DMS153 treated with DMSO at 0.1 percent for 48 hours (cell line): ENCODE results near the gene ST6GALNAC4.

Source experiments
- DNase-seq: peaks from one replicate; lab custom pipeline; 2025; ENCODE audit not compliant: unreplicated experiment; lab: John Stamatoyannopoulos, UW

ST6GALNAC4 gene

GRCh38 chr9:127915801-127916719, 781 bp downstream of the ST6GALNAC4 start:
- DNase-seq = no peak

- no peak for DNase-seq
These were observed 1.5 kb downstream of the ST6GALNAC4 start for GRCh38 chr9:127915325-127915752.

DNA sequence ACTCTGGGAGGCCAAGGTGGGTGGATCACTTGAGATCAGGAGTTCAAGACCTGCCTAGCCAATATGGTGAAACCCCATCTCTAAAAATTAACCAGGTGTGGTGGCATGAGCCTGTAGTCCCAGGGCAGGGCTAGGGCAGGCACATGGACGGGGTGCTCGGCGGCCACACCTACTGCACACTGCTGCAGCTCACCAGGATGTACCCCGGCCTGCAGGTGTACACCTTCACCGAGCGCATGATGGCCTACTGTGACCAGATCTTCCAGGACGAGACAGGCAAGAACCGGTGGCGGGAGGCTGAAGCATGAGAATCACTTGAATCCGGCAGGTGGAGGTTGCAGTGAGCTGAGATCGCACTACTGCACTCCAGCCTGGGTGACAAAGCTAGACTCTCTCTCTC, 3.2 kb downstream of the ST6GALNAC4 start:
- no peak for DNase-seq

DNA sequence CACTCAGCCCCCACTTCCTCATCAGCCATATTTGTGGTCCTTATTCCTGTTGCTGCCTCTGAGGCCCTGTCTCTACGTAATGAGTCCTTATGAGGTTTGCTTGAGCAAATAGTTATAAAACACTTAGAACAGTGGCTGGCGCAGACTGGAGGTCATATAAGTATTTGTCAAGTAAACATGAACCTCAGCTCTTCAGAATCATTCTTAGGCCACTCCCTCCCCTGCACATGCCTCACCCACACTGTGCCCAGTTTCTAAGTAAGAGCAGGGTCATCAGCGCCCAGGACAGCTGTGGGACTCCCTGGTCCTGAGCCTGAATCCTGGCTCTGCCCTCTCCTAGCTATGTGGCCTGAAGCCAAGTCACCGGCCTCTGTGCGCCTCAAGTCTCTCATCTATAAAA, 4.0 kb downstream of the ST6GALNAC4 start:
- no peak for DNase-seq

DNA sequence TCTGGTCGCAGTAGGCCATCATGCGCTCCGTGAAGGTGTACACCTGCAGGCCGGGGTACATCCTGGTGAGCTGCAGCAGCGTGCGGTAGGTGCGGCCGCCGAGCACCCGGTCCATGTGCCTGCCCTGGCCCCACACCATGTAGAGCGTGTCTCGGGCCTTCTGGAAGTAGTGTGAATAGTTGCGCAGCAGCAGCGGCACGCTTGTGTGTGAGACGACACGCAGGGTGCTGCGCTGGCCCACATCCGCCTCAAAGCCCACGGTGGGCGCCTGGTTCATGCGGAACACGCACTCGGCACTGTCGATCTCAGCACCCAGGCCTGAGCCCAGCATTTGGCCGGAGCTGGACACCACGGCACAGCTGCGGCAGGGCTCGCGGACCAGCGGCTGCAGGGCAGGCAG, 4.5 kb downstream of the ST6GALNAC4 start:
- no peak for DNase-seq

DNA sequence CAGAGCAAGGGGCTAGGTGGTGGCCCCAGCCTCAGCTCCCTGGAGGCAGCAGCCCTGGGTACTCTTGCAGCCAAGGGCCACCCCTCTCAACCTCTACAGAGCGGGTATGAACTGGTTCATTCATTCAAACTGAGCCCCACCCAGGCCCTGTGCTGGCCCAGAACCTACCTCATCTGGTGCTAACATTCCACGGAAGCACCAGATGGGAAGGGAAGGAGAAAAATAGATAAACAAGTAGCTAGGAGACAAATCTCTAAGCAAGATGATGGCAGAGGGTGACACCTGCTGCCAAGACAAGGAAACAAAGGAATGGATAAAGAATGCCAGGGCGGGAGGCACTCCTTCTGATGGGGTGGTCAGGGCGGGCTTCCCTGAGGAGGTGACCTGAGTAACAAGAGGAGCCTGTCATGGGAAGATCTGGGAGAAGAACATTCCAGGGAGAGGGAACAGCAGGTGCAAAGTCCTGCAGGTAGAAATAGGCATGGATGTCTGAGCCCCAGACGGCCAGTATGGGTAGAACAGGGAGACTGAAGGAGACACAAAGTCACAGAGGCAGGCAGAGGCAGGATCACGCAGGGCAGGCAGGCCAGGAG, 6.1 kb downstream of the ST6GALNAC4 start:
- DNase-seq = no peak

- DNase-seq = no peak
These were observed 7.0 kb downstream of the ST6GALNAC4 start for GRCh38 chr9:127909839-127910273.

- DNase-seq = no peak
These were observed 8.2 kb downstream of the ST6GALNAC4 start for GRCh38 chr9:127908660-127908926.

DNA sequence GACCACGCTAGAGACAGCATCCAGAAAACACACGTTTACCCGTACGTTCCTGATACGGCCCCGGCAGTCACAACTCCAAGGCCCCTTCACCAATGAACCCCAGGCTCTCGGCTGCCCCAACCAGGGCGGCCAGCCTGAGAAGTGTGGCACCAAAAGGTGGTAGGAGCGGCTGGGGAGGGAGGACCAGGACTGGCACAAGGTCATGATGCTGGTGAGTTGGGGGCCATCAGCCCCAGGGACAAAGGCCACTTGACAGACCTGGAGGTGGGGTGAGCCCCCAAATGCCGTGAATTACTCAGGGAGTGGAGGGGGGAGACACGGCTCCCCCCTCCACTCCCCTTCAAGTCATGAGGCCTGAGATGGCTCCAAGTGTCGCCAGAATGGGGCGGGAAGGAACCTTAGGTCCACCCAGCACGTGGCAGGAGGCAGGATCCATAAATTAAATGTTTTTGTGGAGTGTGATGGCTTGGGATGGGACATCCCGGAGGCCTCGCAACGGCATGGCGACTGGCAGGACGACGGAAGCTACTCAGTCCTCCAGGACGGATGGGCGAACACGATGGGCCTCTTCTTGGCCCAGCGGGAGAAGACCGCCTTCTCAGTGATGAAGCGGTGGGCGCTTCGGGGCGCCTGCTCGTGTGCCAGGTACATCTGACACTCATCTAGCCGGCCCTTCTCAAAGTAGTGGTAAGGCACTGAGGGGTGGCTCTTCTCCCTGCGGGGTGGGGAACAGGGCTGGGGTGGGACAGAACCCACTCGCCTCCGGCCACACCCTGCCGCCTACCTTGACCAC, 8.8 kb downstream of the ST6GALNAC4 start:
- no peak for DNase-seq

DNA sequence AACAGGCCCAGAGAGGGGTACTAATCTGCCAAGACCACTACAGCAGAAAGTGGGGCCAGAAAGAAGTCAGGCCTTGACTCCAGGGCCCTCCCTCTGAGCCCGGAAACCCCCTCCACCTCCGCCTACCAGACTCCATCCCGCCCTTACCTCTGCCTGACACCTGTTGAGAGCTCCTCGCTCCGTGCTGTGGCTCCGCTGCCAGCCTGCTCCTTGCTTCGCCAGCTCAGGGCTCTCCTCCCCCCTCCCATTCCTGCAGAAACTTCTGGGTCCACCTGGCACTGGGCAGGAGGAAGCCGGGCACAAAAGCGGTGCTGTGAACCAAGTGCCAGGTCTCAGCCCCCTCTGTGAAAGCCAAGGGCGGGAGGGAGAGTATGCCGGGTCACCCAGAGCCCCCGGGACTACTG, 11.1 kb downstream of the ST6GALNAC4 start:
- no peak for DNase-seq

- DNase-seq = no peak
These were observed 11.7 kb downstream of the ST6GALNAC4 start for GRCh38 chr9:127905004-127905728.

DNA sequence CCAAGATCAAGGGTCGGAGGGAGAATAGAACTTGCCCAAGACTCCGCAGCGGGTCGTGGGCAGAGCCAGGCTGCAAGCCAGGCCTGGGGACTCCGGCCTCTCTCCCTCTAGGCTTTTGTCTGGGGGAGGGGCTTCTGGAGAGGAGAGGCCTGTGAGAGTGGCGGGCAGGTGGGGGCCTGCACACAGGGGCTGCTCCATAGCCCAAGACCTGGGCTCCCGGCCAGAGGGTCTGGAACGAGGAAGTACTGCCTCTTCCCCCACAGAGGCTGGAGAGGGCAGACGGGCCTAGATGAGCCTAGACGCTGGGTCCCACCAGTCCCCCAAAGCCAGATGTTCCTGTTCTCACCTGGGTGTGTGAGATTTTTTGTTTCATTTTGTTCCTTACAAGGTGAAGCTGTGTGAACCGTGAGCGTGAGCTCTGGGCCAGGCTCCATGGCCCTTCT, 12.3 kb downstream of the ST6GALNAC4 start:
- no peak for DNase-seq

DNA sequence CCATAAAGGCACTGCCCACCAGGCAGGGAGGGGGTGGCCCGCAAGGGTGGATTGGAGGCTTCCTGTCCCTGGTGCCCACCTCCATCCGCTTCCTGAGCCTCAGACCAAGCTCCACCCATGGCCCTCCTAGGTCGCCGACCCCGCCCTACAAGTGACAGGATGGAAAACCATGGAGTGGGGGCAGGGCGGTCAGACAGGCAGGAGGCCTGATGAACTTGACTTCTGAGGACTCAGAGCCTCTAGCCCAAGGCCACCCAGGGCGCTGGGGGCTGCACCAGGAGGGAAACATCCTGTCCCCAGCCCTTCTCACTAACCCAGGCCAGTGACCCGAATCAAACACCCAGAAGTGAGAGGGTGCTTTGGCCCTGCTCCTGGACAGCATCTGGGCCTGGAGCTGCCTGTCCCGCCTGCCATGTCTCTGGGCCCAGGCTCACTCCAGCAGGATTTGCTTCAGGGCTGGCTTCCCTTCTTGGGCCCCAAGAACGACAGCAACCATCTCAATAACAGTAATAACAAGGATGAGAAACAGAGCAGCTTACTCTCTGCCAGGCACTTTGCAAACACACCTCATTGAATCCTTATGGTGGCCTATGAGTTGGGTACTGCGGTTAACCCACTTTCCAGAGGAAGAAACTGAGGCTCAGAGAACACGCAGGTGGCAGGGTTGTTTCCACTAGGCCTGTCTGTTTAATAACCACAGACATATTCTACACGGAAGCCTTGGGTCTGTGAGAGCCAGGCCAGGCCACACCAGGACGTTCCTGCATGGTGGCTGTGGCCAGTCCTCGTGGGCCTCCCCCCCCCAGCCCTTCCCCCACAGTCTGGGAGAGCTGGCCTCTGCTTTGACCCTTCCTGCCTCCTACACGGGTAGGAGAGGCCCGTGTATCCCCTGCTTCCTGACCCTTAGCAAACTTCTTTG, 13.0 kb downstream of the ST6GALNAC4 start:
- no peak for DNase-seq

- peak; percentile 20 for DNase-seq
These were observed 17.5 kb downstream of the ST6GALNAC4 start, which contains the start of gene ST6GALNAC6 for GRCh38 chr9:127899128-127899943. Gene ST6GALNAC6 (minus strand): TSS chr9:127899603. CDS start chr9:127897981, 1,622 bp downstream.

DNA sequence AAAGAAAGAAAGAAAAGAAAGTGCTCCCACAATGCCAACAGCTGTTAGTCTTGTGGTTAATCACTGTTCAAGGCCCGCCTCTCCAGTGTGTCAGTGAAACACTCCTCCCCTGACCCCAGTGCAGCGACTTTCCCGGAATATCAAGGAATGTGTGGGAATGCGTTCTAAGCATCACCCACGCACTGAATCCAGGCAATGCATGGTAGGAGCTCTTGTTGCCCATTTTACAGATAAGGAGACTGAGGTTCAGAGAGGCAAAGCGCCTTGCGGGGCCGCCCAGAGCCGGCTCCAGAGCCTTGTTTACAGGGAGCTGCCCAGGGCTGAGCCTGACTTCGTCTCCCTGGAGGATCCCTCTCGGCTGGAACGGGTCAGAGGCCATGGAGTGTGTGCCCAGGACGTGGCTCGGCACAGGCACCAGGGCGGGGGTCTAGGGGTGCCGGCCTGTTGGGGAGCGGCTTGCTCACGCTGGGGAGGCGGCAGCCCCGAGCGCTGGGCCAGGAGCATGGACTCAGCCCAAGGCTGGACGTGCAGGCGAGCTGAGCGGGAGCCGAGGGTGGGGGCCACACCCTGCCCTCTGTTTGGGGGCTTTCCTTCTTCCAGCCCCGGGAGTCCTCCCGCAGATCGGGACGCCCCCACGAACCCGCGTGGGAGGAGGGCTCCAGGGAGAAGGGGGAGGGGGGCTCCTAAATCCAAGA, 18.3 kb downstream of the ST6GALNAC4 start:
- no peak for DNase-seq

DNA sequence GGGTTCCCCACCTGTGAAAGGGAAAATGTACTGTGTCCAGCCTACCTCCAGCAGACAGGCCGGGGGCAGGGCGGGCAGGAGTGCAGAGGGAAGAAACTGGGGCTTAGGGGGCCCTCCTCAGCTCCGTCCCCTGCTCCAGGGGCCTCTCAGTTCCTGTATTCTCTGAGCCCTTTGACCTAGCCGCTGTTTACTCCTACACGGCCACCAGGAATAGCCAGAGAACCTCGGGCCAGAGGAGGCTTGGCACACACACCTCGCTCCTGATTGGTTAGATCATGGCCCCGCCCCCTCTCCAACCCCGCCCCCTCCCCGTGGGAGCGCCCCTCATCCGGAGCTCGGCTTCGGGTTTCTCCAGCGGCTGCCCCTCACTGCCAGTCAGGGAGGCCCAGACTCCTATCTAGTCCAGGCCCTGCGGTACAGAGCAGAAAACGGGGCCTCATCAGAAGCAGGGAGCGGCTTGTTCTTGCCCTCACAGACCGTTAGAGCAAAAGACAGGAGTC, 19.6 kb downstream of the ST6GALNAC4 start:
- DNase-seq = no peak

DNA sequence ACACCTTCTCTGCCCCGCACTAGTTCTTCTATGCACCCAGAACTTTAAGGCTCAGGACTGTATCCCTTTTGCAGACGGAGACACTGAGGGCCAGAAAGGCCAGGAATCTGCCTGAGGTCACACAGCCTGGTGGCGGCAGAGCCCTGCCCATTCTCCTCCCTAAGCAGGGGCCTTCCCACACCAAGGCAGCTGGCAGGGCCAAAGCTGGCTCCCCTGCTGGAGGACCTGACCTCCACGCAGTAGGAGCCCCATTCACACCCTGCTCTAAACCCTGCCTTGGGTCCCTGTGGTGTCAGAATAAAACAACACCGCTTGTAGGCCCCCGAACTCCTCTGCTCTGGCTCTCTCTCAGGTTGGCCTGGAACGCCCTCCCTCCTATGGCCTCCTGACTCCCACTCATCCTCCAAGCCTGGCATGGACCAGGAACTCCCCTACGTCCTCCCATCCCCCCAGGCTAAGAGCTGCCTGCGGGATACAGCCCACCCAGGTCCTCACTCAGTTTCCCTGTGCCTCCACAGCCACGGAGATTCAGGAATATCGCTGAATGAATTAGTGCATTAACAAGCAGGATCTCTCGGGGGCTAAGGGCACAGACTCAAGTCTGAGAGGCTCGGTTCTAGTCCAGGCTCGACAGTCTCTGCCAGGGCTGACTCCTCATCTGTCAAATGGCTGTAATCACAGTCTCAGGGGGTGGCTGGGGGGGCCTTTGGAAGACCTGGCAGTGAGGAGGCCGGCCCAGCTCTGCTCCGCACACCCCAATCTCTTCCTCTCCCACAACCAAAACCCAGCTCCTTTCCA, 20.2 kb downstream of the ST6GALNAC4 start:
- DNase-seq = no peak
